Osteoblast (primary cell): ENCODE measurements around the gene PARD3B. TPM values are rescaled to one million over a fixed set of nuclear protein-coding genes. Genes with fewer than 3 reads are reported as not detected.

Experiments used
- DNase-seq: peaks from one replicate; pipeline ENCODE4 v3.0.0; 2011; ENCODE audit warnings: low spot score, mixed read lengths; ENCODE audit not compliant: insufficient read length; ENCODE audit errors: missing footprints
- H2AFZ ChIP-seq: 2 replicates; pipeline ENCODE4 v1.6.0; 2011; ENCODE audit warnings: mild to moderate bottlenecking, low read length
- H3K27ac ChIP-seq: 2 replicates; pipeline ENCODE4 v1.5.1; 2011; ENCODE audit warnings: mild to moderate bottlenecking, low read depth, low read length, moderate library complexity
- H3K27me3 ChIP-seq: 2 replicates; pipeline ENCODE4 v1.6.0; 2012; ENCODE audit warnings: mild to moderate bottlenecking, control low read depth, inconsistent platforms, low read length, moderate library complexity; ENCODE audit not compliant: insufficient read depth
- H3K36me3 ChIP-seq: 2 replicates; pipeline ENCODE4 v1.5.1; 2011; ENCODE audit warnings: mild to moderate bottlenecking, low read length, control low read depth, moderate library complexity; ENCODE audit not compliant: insufficient read depth
- H3K4me1 ChIP-seq: 2 replicates; pipeline ENCODE4 v1.5.1; 2011; ENCODE audit warnings: mild to moderate bottlenecking, low read length, control low read depth, moderate library complexity; ENCODE audit not compliant: insufficient read depth
- H3K4me2 ChIP-seq: 2 replicates; pipeline ENCODE4 v1.6.0; 2011; ENCODE audit warnings: mild to moderate bottlenecking, low read length; ENCODE audit not compliant: insufficient read depth
- H3K4me3 ChIP-seq: fragments of 200-600 bp; sonication (generic); 3 replicates; pipeline ENCODE4 v1.5.1; 2012; ENCODE audit warnings: mild to moderate bottlenecking, low read length, inconsistent platforms; ENCODE audit not compliant: insufficient read depth
- H3K79me2 ChIP-seq: 2 replicates; pipeline ENCODE4 v1.6.0; 2012; ENCODE audit warnings: mild to moderate bottlenecking, low read length, control low read depth, inconsistent platforms; ENCODE audit not compliant: insufficient read depth
- H3K9me3 ChIP-seq: 2 replicates; pipeline ENCODE4 v1.5.1; 2011; ENCODE audit warnings: low read depth, low read length, control low read depth
- H4K20me1 ChIP-seq: 2 replicates; pipeline ENCODE4 v1.6.0; 2012; ENCODE audit warnings: mild to moderate bottlenecking, low read length, control low read depth; ENCODE audit not compliant: insufficient read depth
- total RNA-seq: library from RNA; depleted of rRNA; stranded (reverse); fragments of >200 nt; gene quantifications from 2 replicates; pipeline ENCODE4 v1.2.3, GENCODE V29; 2012
- TF ChIP-seq, protein P1 (sequence below): IDR thresholded peaks from 2 replicates; pipeline ENCODE4 v1.5.1; 2011; ENCODE audit warnings: mild to moderate bottlenecking, low read depth, low read length, moderate library complexity; ENCODE audit errors: extremely low read depth

Gene PARD3B
- total RNA-seq, 1 donor: 22.4 TPM

DNA sequence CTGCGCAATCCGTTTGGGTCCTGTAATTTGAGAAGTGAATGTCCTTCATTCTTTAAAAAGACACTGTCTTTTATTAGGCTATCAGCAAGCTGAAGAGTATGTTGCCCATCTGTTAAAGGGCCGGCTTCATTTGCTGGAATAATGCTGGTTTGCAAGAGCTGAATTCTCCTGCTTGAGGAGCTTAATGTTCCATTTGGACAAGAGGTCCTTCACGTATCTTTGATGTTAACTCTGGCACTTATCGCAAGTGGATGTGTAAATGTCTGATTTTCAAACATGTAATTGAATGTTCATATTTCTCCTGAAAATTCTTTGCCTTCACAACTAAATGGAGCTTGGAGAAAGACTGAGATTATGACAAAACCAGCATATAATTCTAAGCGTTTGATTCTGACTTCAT lies 856.2 kb downstream of the PARD3B start:
- Histone ChIP-seq H3K9me3 (no peaks in the 10 kb centered on the region), H3K27me3 (no peaks in the 10 kb centered on the region), H4K20me1 (no peaks in the 10 kb centered on the region), H2AFZ (no peak overlapping the region), H3K4me2 (no peak overlapping the region), H3K27ac (no peak overlapping the region), H3K36me3 (no peaks in the 10 kb centered on the region), H3K4me3 (no peak overlapping the region), H3K4me1 (peaks cover 12% of the 10 kb centered on the region), H3K79me2 (no peaks in the 10 kb centered on the region)
- DNase-seq: no peak
- TF ChIP-seq, protein P1, sequence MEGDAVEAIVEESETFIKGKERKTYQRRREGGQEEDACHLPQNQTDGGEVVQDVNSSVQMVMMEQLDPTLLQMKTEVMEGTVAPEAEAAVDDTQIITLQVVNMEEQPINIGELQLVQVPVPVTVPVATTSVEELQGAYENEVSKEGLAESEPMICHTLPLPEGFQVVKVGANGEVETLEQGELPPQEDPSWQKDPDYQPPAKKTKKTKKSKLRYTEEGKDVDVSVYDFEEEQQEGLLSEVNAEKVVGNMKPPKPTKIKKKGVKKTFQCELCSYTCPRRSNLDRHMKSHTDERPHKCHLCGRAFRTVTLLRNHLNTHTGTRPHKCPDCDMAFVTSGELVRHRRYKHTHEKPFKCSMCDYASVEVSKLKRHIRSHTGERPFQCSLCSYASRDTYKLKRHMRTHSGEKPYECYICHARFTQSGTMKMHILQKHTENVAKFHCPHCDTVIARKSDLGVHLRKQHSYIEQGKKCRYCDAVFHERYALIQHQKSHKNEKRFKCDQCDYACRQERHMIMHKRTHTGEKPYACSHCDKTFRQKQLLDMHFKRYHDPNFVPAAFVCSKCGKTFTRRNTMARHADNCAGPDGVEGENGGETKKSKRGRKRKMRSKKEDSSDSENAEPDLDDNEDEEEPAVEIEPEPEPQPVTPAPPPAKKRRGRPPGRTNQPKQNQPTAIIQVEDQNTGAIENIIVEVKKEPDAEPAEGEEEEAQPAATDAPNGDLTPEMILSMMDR: no peak

DNA sequence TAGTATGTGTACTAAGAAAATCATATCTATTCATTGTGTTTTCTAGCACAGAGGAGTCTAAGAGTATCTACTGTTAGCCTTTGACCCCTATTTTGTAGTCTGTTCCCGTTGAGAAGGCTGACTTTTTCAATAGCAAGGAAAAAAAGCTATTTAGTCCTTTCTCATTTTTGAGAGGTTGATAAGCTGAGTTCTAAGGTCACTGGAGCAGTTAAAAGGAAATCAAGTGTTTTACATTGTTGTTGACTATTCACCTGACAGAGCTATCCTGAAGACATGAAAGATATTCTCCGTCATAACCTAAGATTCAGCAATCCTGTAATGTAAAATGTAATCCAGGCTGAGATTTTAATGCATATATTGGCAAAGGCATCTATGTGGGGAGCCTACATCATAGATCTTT lies 856.7 kb downstream of the PARD3B start:
- TF ChIP-seq, protein P1: no peak
- no peaks in the 10 kb centered on the region for H3K27me3 ChIP-seq
- no peak overlapping the region for H2AFZ ChIP-seq
- no peak overlapping the region for H3K27ac ChIP-seq
- no peaks in the 10 kb centered on the region for H3K9me3 ChIP-seq
- H3K36me3 ChIP-seq: no peaks in the 10 kb centered on the region
- peaks cover 12% of the 10 kb centered on the region for H3K4me1 ChIP-seq
- no peaks in the 10 kb centered on the region for H4K20me1 ChIP-seq
- H3K4me2 ChIP-seq: no peak overlapping the region
- no peaks in the 10 kb centered on the region for H3K79me2 ChIP-seq
- DNase-seq: no peak
- H3K4me3 ChIP-seq: no peak overlapping the region

DNA sequence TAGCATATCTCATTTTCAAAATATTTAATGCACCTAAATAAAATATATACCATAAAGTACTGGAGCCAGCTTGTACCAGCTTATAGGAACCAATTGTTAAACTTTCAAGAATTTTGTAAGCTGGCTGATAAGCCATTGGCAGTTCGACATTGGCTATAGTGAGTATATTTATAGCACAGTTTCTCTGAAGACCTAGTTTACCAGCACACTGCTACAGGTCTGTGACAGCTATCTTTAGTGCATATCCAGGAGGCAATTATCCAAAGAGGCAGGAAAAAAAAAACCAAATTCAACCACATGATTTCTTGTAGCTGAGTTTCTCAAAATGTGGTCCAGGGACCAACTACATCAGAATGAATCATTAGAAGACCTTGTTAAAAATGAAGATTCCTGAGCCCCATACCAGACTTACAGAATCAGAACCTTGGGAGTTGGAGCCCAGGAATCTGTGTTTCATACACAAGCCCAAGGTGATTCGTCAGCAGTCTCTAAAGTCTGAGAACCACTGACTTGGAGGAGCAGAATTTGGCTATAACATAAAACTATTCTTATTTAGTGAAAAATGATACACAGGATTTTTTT lies 858.1 kb downstream of the PARD3B start:
- H4K20me1 ChIP-seq: no peaks in the 10 kb centered on the region
- peaks cover 19% of the 10 kb centered on the region for H3K4me1 ChIP-seq
- H3K4me3 ChIP-seq: no peak overlapping the region
- H3K79me2 ChIP-seq: no peaks in the 10 kb centered on the region
- no peaks in the 10 kb centered on the region for H3K36me3 ChIP-seq
- H3K27ac ChIP-seq: no peak overlapping the region
- DNase-seq: no peak
- H2AFZ ChIP-seq: no peak overlapping the region
- no peaks in the 10 kb centered on the region for H3K9me3 ChIP-seq
- H3K4me2 ChIP-seq: no peak overlapping the region
- TF ChIP-seq, protein P1: no peak
- H3K27me3 ChIP-seq: no peaks in the 10 kb centered on the region

DNA sequence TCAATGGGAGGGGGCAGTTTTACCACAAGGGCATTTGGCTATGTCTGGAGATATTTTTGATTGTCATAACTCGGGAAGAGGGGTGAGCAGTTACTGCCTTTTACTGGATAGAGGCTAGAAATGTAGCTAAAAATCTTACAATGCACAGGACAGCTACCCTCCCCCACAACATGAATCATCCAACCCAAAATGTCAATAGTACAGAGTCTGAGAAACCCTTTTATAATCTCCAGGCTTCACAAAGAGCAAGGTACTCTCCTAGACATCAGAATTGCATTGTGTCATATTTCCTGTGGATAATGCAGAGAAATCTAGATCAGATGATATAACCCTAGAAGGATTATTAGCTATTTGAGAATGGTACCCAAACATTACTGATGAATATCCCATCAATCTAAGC lies 859.9 kb downstream of the PARD3B start:
- peak overlapping the region; percentile 51 for H3K4me2 ChIP-seq
- no peaks in the 10 kb centered on the region for H3K27me3 ChIP-seq
- no peak overlapping the region for H3K4me3 ChIP-seq
- H3K36me3 ChIP-seq: no peaks in the 10 kb centered on the region
- H2AFZ ChIP-seq: no peak overlapping the region
- no peaks in the 10 kb centered on the region for H3K9me3 ChIP-seq
- H3K27ac ChIP-seq: peak overlapping the region; percentile 30
- no peaks in the 10 kb centered on the region for H4K20me1 ChIP-seq
- no peak for DNase-seq
- H3K4me1 ChIP-seq: peaks cover 21% of the 10 kb centered on the region
- TF ChIP-seq, protein P1: no peak
- no peaks in the 10 kb centered on the region for H3K79me2 ChIP-seq
